ENCODE measurements around the gene FUBP3.

The FUBP3 gene

GRCh38 chr9:130608554-130609134 lies 29.3 kb downstream of the FUBP3 start:
- Histone ChIP-seq H3K4me2 (ENCODE audit: low read depth, low read length, poor library complexity, severe bottlenecking) (no peak overlapping the region), H3K4me3 (ENCODE audit: low read length, poor library complexity, severe bottlenecking) (no peak overlapping the region), H3K9me2 (replicated peaks; ENCODE audit: low read depth, low read length) (no peaks in the 10 kb centered on the region), H3K36me3 (ENCODE audit: insufficient read depth, low read length) (peaks cover 23% of the 10 kb centered on the region; the same call in 1 of the 2 replicates), H2AFZ (ENCODE audit: low read length) (no peak overlapping the region), H3F3A (ENCODE audit: low read depth) (no peaks in the 10 kb centered on the region), H3K27me3 (ENCODE audit: insufficient read depth, low read length, poor library complexity, severe bottlenecking) (no peaks in the 10 kb centered on the region), H3K9me3 (ENCODE audit: insufficient read depth, low read depth, low read length) (no peaks in the 10 kb centered on the region), H4K20me1 (ENCODE audit: insufficient read depth, low read length, poor library complexity, severe bottlenecking) (no peaks in the 10 kb centered on the region), H3K4me1 (ENCODE audit: insufficient read depth, low read length, poor library complexity, severe bottlenecking) (no peaks in the 10 kb centered on the region), H3K9ac (ENCODE audit: low read depth, low read length, poor library complexity, severe bottlenecking) (no peak overlapping the region), H3K79me2 (ENCODE audit: insufficient read depth, low read length) (no peaks in the 10 kb centered on the region)
- TF ChIP-seq CTCF (conservative IDR thresholded peaks at IDR 0.05; ENCODE audit: low read length) = no peak
- TF ChIP-seq EZH2phosphoT487 (IDR thresholded peaks at IDR 0.05; ENCODE audit: borderline replicate concordance) = no peak

- Histone ChIP-seq H3K79me2 (ENCODE audit: insufficient read depth, low read length) (no peaks in the 10 kb centered on the region), H3K4me1 (ENCODE audit: insufficient read depth, low read length, poor library complexity, severe bottlenecking) (no peaks in the 10 kb centered on the region), H3K9me2 (replicated peaks; ENCODE audit: low read depth, low read length) (no peaks in the 10 kb centered on the region), H3K4me2 (ENCODE audit: low read depth, low read length, poor library complexity, severe bottlenecking) (no peak overlapping the region), H3K36me3 (ENCODE audit: insufficient read depth, low read length) (peaks cover 19% of the 10 kb centered on the region; the same call in 1 of the 2 replicates), H3K9ac (ENCODE audit: low read depth, low read length, poor library complexity, severe bottlenecking) (no peak overlapping the region), H3F3A (ENCODE audit: low read depth) (no peaks in the 10 kb centered on the region), H4K20me1 (ENCODE audit: insufficient read depth, low read length, poor library complexity, severe bottlenecking) (no peaks in the 10 kb centered on the region), H3K27me3 (ENCODE audit: insufficient read depth, low read length, poor library complexity, severe bottlenecking) (no peaks in the 10 kb centered on the region), H3K4me3 (ENCODE audit: low read length, poor library complexity, severe bottlenecking) (no peak overlapping the region), H3K9me3 (ENCODE audit: insufficient read depth, low read depth, low read length) (no peaks in the 10 kb centered on the region), H2AFZ (ENCODE audit: low read length) (no peak overlapping the region)
- no peak for TF ChIP-seq EZH2phosphoT487 (IDR thresholded peaks at IDR 0.05; ENCODE audit: borderline replicate concordance)
- TF ChIP-seq CTCF (conservative IDR thresholded peaks at IDR 0.05; ENCODE audit: low read length) = no peak
Observed at GRCh38 chr9:130609163-130609562, 29.8 kb downstream of the FUBP3 start.

- H3K4me2 ChIP-seq (ENCODE audit: low read depth, low read length, poor library complexity, severe bottlenecking) = no peak overlapping the region
- no peak overlapping the region for H2AFZ ChIP-seq (ENCODE audit: low read length)
- no peaks in the 10 kb centered on the region for H3K9me2 ChIP-seq (replicated peaks; ENCODE audit: low read depth, low read length)
- no peaks in the 10 kb centered on the region for H3K9me3 ChIP-seq (ENCODE audit: insufficient read depth, low read depth, low read length)
- H4K20me1 ChIP-seq (ENCODE audit: insufficient read depth, low read length, poor library complexity, severe bottlenecking) = no peaks in the 10 kb centered on the region
- peaks cover 36% of the 10 kb centered on the region; the same call in 1 of the 2 replicates for H3K36me3 ChIP-seq (ENCODE audit: insufficient read depth, low read length)
- H3K4me3 ChIP-seq (ENCODE audit: low read length, poor library complexity, severe bottlenecking) = no peak overlapping the region
- no peaks in the 10 kb centered on the region for H3K4me1 ChIP-seq (ENCODE audit: insufficient read depth, low read length, poor library complexity, severe bottlenecking)
- H3F3A ChIP-seq (ENCODE audit: low read depth) = no peaks in the 10 kb centered on the region
- TF ChIP-seq EZH2phosphoT487 (IDR thresholded peaks at IDR 0.05; ENCODE audit: borderline replicate concordance) (no peak), CTCF (conservative IDR thresholded peaks at IDR 0.05; ENCODE audit: low read length) (no peak)
- H3K9ac ChIP-seq (ENCODE audit: low read depth, low read length, poor library complexity, severe bottlenecking) = no peak overlapping the region
- H3K27me3 ChIP-seq (ENCODE audit: insufficient read depth, low read length, poor library complexity, severe bottlenecking) = no peaks in the 10 kb centered on the region
- H3K79me2 ChIP-seq (ENCODE audit: insufficient read depth, low read length) = no peaks in the 10 kb centered on the region
Observed at GRCh38 chr9:130610862-130611707, 31.7 kb downstream of the FUBP3 start.
